Panc1 (cell line): ENCODE data around the gene MAP2K1. TPM values are rescaled to one million over a fixed set of nuclear protein-coding genes. Genes with fewer than 3 reads are reported as not detected.

Experiments
- ATAC-seq: fragments of 200-7000 bp; cut with Tn5 transposase; 2 replicates; pipeline ENCODE4 v1.9.1; 2020; ENCODE audit warnings: mild to moderate bottlenecking, moderate library complexity
- BruUV-seq: library from RNA; stranded (reverse); fragments of 400-500 nt; replicated peaks from 2 replicates; lab custom pipeline; 2021; lab: Mats Ljungman, UMichigan
- CTCF ChIA-PET: fragments of 300-600 bp; sonication (Branson Sonifier 250); formaldehyde crosslinking; loops from one replicate; lab custom pipeline; 2022; ENCODE audit warnings: antibody characterized with exemption; lab: Charles Lee
- POLR2A ChIA-PET: fragments of 300-600 bp; sonication (Branson Sonifier 250); formaldehyde crosslinking; loops from one replicate; lab custom pipeline; 2022; ENCODE audit warnings: antibody characterized with exemption; lab: Charles Lee
- DNase-seq: peaks from one replicate; pipeline ENCODE4 v3.0.0-alpha.2; 2010; ENCODE audit warnings: low read depth, low spot score
- H3K27ac ChIP-seq: 2 replicates; pipeline ENCODE4 v1.5.1; 2011; ENCODE audit warnings: mild to moderate bottlenecking, low read length, inconsistent platforms
- H3K27me3 ChIP-seq: fragments of 200-500 bp; sonication (Bioruptor generic); 2 replicates; pipeline ENCODE4 v1.6.0; 2014; ENCODE audit warnings: low read length, inconsistent platforms; ENCODE audit not compliant: control insufficient read depth, insufficient read depth
- H3K36me3 ChIP-seq: fragments of 200-500 bp; sonication (Bioruptor generic); 2 replicates; pipeline ENCODE4 v1.5.1; 2014; ENCODE audit warnings: inconsistent platforms, mild to moderate bottlenecking, low read length, moderate library complexity; ENCODE audit not compliant: control insufficient read depth, insufficient read depth
- H3K4me1 ChIP-seq: 2 replicates; pipeline ENCODE4 v1.5.1; 2011; ENCODE audit warnings: inconsistent platforms, mild to moderate bottlenecking, low read length, moderate library complexity; ENCODE audit not compliant: control insufficient read depth, insufficient read depth
- H3K4me3 ChIP-seq, 2 experiments: 2 replicates each; pipeline ENCODE4 v1.5.1; 2011 to 2012; ENCODE audit warnings: low read depth in 2 of 2, low read length in 2 of 2, mild to moderate bottlenecking in 2 of 2, inconsistent platforms in 1 of 2, moderate library complexity in 1 of 2
- H3K9me3 ChIP-seq: fragments of 200-500 bp; sonication (Bioruptor generic); 2 replicates; pipeline ENCODE4 v1.5.1; 2014; ENCODE audit warnings: low read depth, mild to moderate bottlenecking, inconsistent platforms, low read length, moderate library complexity; ENCODE audit not compliant: control insufficient read depth, insufficient read depth
- CTCF ChIP-seq: fragments of 450-650 bp; IDR thresholded peaks from 2 replicates; pipeline ENCODE4 v1.5.1; 2017; ENCODE audit warnings: mild to moderate bottlenecking
- POLR2AphosphoS5 ChIP-seq: IDR thresholded peaks from 2 replicates; pipeline ENCODE4 v1.6.1; 2012; ENCODE audit warnings: mild to moderate bottlenecking, low read depth, low read length, moderate library complexity
- REST ChIP-seq, 2 experiments: IDR thresholded peaks; 2 replicates each; pipeline ENCODE4 v1.6.1; 2011 to 2012; ENCODE audit warnings: low read depth in 2 of 2, control low read depth in 1 of 2, low read length in 1 of 2, mild to moderate bottlenecking in 1 of 2, moderate library complexity in 1 of 2; ENCODE audit not compliant: insufficient read depth in 1 of 2
- SIN3A ChIP-seq: IDR thresholded peaks from 2 replicates; pipeline ENCODE4 v1.6.1; 2012; ENCODE audit warnings: low read depth, mild to moderate bottlenecking, low read length, moderate library complexity, borderline replicate concordance; ENCODE audit not compliant: insufficient read depth
- TCF7L2 ChIP-seq: IDR thresholded peaks from 2 replicates; pipeline ENCODE4 v1.6.1; 2011; ENCODE audit warnings: mild to moderate bottlenecking, low read depth, low read length, inconsistent platforms
- in situ Hi-C: cut with HindIII; loops from 2 replicates; pipeline ENCODE4 v1.10.0; 2016; ENCODE audit warnings: low sequenced_read_pairs, low pct_unique_long_range_greater_than_20kb
- intact Hi-C: fragments of 100-400 bp; cut with micrococcal nuclease; formaldehyde crosslinking; loops from one replicate; pipeline ENCODE4 v1.10.0; 2022; ENCODE audit not compliant: unreplicated experiment
- total RNA-seq: library from RNA; stranded (reverse); gene quantifications from one replicate; pipeline ENCODE4 v1.2.1, GENCODE V29; 2021; ENCODE audit not compliant: unreplicated experiment

Gene MAP2K1
- total RNA-seq, 1 experiment from 2014 or later, result 67.9 TPM

GRCh38 chr15:66491846-66492245, 105.1 kb downstream of the MAP2K1 start:
- Histone ChIP-seq H3K9me3 (no peaks in the 10 kb centered on the region), H3K36me3 (peaks cover 21% of the 10 kb centered on the region), H3K27me3 (no peaks in the 10 kb centered on the region), H3K27ac (no peak overlapping the region), H3K4me1 (no peaks in the 10 kb centered on the region), H3K4me3 (no peak overlapping the region)
- DNase-seq (no peak), ATAC-seq (no peak)
- BruUV-seq, result no TSS peak
- in situ Hi-C loops, result no loop called here
- intact Hi-C loops, result no loop called here
- TF ChIP-seq TCF7L2 (no peak), SIN3A (no peak), REST (IDR thresholded peaks at IDR 0.05; ENCODE audit: insufficient read depth in 1 of 2, low read depth in 2 of 2, low read length in 1 of 2) (no peak), POLR2AphosphoS5 (no peak), CTCF (no peak)
- CTCF ChIA-PET, result no interaction called here
- POLR2A ChIA-PET, result interaction anchor here (0.5 to 0.6 kb wide), 2 partner anchors 242 to 666 kb away, joined by 3 to 6 read pairs; no protein-coding TSS in a partner anchor

DNA sequence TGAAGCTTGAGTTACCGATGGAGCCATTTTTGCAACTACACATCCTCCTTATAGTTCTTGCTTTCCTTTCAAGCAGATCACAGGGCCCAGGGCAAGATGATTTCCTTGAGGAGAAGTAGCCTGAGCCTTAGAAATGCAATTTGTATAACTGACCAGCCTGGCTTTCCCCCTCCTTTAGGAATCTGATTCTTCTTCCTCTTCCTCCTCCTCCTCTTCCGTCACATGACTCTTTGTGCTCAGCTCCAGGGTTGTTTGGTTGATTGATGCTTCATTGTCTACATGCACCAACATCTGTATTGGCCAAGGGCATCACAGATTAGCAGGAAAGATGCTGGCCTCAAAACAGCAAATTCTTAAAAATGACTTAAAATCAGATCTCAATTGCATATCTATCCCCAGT, 107.5 kb downstream of the MAP2K1 start:
- Histone ChIP-seq H3K27ac (no peak overlapping the region), H3K4me3 (no peak overlapping the region), H3K36me3 (peaks cover 26% of the 10 kb centered on the region), H3K4me1 (peaks cover 13% of the 10 kb centered on the region), H3K9me3 (no peaks in the 10 kb centered on the region), H3K27me3 (no peaks in the 10 kb centered on the region)
- intact Hi-C loops, result no loop called here
- in situ Hi-C loops, result no loop called here
- BruUV-seq, result no TSS peak
- TF ChIP-seq SIN3A, result no peak
- DNase-seq, result no peak
- CTCF ChIA-PET, result interaction anchor here (0.6 kb wide), 1 partner anchor 1209 kb away, joined by 16 read pairs; no protein-coding TSS in a partner anchor
- POLR2A ChIA-PET, result interaction anchor here (1.1 kb wide), 1 partner anchor 116 kb away, joined by 6 read pairs; no protein-coding TSS in a partner anchor
- ATAC-seq, result no peak

- H3K4me1 ChIP-seq, result peaks cover 41% of the 10 kb centered on the region
- ATAC-seq (peak; percentile 30), DNase-seq (no peak)
- peaks cover 45% of the 10 kb centered on the region for H3K36me3 ChIP-seq
- ChIA-PET POLR2A (interaction anchor here (0.5 to 1.0 kb wide), 4 partner anchors 90 to 201 kb away, joined by 3 to 9 read pairs (median 6); partner anchors contain the start of gene TIPIN), CTCF (interaction anchor here (0.5 kb wide), 1 partner anchor 108 kb away, joined by 4 read pairs; no protein-coding TSS in a partner anchor)
- H3K9me3 ChIP-seq, result no peaks in the 10 kb centered on the region
- H3K4me3 ChIP-seq, result peak overlapping the region; percentile 76 to 99
- in situ Hi-C loops, result no loop called here
- intact Hi-C loops, result loop anchor here (5.0 kb wide), 1 partner anchor 110 kb away; the partner anchor contains the start of gene MAP2K1
- no peaks in the 10 kb centered on the region for H3K27me3 ChIP-seq
- no peak for TF ChIP-seq REST (IDR thresholded peaks at IDR 0.05; ENCODE audit: insufficient read depth in 1 of 2, low read depth in 2 of 2, low read length in 1 of 2)
- TF ChIP-seq CTCF, result no peak
- no peak for TF ChIP-seq POLR2AphosphoS5
- TF ChIP-seq TCF7L2, result no peak
- no peak for TF ChIP-seq SIN3A
- BruUV-seq, result no TSS peak
- peak overlapping the region; percentile 93 for H3K27ac ChIP-seq
Observed at GRCh38 chr15:66496951-66497501, 110.3 kb downstream of the MAP2K1 start.
